Fibroblast of skin of right biceps (primary cell): ENCODE results near the gene SLC30A10.
"Not testable (repeated sequence)": the region's sequence is repeated elsewhere in the genome, so short reads cannot be mapped to it uniquely, and the experiment has no call there.

Experiments used
- DNase-seq: peaks from one replicate; pipeline ENCODE4 v3.0.0-alpha.2; 2013

SLC30A10 gene

DNA sequence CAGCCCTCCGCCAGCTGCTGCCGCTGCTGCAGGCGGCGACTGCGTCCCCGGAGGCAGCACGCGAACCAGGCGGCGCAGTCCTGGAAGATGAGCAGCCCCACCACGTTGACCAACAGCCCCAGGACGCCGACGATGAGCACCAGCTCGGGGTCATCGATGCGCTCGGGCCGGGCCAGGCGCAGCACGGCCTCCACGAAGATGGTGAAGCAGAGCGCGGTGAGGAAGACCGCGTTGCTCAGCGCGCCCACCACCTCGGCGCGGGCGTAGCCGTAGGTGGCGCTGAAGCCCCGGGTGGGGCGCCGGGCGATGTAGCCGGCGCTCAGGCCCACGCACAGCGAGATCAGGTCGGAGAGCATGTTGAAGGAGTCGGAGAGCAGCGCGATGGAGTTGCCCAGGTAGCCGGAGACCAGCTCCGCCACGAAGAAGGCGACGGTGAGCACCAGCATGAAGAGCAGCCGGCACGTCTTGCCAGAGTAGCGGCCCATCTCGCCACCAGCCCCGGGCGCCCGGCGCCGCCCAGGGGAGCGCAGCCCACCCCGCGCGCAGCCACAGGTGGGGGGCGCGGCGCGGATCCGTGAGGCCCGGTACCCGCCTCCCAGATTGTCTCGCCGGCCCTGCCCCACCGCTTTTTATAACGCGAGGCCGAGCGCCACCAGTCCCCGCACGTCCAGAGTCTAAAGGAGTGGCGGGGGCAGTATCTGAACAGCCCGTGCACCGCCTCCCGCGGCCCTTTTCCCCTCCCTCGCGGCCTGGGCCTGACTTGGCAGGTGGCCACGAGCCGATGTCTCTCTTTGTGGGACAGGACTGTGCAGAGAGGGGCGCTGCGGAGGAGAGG lies at the start of gene SLC30A10:
SLC30A10 (minus strand) TSS at position 602 of the 835 bp plus-strand sequence; CDS start at position 485, 117 bp downstream.
- DNase-seq = peak; percentile 2

GRCh38 chr1:219973213-219973612 lies 44.9 kb upstream of the SLC30A10 start:
- no peak for DNase-seq

DNA sequence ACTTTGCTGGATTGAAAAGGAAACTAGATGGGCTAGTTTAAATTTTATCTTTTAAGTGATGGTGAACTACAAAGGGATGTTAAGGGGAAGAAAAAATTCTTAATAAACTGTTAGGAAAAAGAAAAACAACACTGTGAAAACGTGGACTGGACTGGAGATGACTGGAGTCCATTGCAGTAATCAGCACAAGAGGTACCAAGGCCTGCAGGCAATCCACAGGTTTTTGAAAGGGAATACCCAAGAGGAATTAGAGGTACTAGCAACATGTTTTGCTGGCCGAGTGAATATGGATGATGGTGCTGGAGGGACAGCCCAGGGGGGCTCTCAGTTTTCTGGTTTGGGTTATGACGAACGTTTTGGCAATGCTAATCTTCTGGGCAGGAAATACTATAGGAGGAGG lies 39.0 kb upstream of the SLC30A10 start:
- DNase-seq = no peak

DNA sequence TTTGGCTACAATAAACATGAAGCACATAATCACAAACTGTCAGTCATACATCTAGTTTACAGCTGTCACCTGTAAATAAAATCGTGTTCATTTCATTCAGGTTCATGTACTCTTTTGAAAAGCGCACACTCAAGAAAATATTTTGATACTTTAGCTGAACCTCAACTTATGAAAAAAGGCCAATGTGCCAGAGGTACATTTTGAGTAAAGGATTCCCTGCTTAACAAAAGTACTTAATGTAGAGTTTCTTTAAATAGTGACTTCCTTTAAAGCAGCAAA lies 37.7 kb upstream of the SLC30A10 start:
- DNase-seq = no peak

GRCh38 chr1:219965285-219966070 lies 37.1 kb upstream of the SLC30A10 start:
- no peak for DNase-seq

DNA sequence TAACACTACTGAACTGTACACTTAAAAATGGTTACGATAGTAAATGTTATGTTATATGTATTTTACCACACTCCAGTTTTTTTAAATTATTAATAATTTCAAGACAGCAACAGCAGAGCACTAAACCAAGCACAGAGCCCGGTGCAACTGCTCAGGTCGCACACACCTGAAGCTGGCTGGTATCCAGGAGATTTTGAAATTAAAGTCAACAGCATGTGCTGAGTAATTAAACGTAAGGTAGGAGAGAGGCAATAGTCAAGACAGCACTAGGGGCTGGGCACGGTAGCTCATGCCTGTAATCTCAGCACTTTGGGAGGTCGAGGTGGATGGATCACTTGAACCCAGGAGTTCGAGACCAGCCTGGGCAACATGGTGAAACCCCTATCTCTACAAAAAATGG lies 35.1 kb upstream of the SLC30A10 start:
- DNase-seq = no peak

- no peak for DNase-seq
Observed at GRCh38 chr1:219961684-219962083, 33.3 kb upstream of the SLC30A10 start.

DNA sequence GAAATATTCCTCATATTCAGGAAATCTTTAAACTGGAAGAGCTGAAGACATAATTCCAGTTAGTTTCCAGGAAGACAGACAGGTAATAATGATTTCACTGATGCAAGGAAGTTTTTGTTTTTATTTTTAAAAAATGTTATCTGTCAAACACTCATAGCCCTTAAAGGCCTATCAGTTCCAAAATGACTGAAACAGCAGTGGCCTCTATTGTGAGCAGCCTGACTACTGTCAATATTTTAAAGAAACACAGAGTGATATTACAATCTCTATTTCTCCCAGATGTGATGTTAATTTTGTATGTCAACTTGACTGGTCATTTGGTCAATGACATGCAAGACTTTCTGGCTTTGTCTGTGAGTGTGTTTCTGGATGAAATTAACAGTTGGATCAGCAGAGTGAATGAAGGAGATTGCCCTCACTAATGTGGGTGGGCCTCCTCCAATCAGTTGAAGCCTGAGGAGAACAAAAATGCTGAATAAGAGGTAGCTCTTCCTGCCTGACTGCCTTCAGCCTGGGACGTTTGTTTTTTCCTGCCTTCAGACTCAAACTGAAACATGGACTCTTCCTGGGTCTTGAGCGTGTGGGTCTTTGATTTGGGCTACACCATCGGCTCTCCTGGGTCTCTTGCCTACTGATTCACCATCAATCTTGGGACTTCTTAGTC lies 31.3 kb upstream of the SLC30A10 start:
- no peak for DNase-seq

GRCh38 chr1:219958875-219959417 lies 30.6 kb upstream of the SLC30A10 start:
- DNase-seq = no peak

GRCh38 chr1:219954736-219955421 lies 26.5 kb upstream of the SLC30A10 start:
- DNase-seq = no peak

- DNase-seq = no peak
Observed at GRCh38 chr1:219954052-219954451, 25.7 kb upstream of the SLC30A10 start.

DNA sequence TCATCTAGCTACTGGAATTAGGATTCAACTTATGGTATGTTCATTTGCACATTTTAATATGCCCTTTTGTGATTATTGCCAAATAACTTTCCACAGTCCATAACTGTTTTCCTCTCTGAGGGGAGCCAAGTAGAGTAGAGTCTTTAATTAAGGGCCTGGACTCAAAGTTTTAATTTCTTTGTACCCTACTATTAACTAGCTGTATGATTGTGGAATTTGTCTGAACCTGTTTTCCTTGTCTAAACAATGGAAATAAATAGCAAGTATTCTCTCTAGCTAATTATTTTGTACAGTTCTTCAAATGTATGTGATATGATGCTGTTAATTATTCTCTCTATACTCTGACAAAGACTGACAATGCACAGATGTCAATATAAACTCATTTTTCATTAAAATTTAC lies 24.0 kb upstream of the SLC30A10 start:
- DNase-seq = no peak

DNA sequence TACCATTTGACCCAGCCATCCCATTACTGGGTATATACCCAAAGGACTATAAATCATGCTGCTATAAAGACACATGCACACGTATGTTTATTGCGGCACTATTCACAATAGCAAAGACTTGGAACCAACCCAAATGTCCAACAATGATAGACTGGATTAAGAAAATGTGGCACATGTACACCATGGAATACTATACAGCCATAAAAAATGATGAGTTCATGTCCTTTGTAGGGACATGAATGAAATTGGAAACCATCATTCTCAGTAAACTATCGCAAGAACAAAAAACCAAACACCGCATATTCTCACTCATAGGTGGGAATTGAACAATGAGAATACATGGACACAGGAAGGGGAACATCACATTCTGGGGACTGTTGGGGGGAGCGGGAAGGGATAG lies 20.9 kb upstream of the SLC30A10 start:
- not testable (repeated sequence) for DNase-seq

DNA sequence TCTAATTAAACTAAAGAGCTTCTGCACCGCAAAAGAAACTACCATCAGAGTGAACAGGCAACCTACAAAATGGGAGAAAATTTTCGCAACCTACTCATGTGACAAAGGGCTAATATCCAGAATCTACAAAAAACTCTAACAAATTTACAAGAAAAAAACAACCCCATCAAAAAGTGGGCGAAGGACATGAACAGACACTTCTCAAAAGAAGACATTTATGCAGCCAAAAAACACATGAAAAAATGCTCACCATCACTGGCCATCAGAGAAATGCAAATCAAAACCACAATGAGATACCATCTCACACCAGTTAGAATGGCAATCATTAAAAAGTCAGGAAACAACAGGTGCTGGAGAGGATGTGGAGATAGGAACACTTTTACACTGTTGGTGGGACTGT lies 20.4 kb upstream of the SLC30A10 start:
- DNase-seq = not testable (repeated sequence)

- no peak for DNase-seq
Observed at GRCh38 chr1:219945795-219946194, 17.4 kb upstream of the SLC30A10 start.

DNA sequence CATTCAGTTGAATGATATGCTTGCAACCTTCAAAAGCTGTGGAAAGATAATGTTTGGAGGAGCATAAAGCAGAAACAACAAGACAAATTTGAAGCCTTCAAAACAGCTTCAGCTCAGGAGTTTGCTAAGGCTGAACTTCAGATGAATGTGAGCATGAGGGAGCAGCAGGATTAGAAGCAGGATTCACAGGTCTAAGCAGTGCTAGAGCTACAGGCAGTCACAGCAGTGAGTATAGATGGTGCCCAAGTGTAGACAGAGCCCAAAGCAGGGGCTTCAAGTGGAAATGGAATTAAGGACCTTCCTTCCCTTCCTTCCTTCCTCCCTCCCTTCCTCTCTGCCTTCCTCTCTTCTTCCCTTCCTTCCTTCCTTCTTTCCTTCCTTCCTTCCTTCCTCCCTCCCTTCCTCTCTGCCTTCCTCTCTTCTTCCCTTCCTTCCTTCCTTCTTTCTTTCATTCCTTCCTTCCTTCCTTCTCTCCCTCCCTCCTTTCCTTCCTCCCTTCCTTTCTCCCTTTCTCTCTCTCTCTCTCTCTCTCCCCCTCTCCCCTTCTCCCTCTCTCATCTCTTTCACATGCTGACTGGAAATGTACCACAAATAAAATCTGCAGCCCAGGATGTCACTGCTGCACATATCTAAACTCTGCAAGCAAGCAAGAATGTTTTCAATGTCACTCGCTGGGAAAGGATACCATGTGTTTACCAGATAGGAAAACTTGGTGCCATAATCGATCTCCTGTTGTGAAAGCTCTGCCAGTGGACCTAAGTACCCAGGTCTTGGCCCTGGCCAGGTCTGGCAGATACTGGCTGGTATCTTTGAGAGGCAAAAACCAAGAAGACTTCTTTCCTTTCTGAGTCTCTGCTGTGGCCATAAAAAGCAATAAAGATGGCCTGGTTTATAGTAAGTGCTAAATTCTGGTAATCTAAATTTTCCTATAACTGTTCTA lies 13.1 kb upstream of the SLC30A10 start:
- DNase-seq = no peak

DNA sequence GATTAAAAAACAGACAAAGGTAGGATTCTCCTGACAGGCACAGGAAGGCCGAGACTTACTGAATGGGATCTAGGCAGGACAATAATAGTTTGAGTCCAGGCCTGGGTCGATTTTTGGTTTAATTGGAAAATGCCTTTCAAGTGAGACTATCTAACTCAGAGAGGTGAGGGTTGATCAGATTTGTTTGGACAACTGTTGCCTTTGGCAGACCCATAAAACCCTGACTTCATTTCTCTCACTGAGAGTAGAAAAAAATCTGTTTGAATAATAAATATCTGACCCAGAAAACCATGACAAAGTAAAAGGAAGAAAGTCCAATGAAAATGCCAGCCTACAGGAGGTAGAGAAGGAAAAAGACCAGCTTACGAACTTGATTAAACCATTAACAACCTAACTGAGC lies 12.3 kb upstream of the SLC30A10 start:
- DNase-seq = no peak

DNA sequence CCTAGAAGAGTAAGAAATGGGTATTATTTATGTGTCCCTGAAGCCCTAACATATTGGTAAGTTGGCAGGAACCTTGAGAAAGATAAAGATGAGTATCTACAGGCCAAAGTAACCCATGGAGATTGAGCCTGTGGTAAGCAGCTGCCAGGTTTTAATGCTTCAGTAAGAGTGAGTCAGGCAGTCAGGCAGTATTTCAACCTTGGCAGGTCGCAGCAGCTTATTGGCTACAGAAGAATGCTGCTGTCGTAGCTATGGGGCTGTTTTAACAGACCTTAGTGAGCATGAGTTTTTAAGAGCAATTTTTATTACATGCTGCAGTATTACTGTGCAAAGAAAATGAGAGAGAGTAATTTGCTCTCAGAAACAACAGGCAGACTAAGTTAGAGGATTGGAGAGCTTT lies 10.3 kb upstream of the SLC30A10 start:
- peak; percentile 41 for DNase-seq

- not testable (repeated sequence) for DNase-seq
Observed at GRCh38 chr1:219933763-219934162, 5.4 kb upstream of the SLC30A10 start.

DNA sequence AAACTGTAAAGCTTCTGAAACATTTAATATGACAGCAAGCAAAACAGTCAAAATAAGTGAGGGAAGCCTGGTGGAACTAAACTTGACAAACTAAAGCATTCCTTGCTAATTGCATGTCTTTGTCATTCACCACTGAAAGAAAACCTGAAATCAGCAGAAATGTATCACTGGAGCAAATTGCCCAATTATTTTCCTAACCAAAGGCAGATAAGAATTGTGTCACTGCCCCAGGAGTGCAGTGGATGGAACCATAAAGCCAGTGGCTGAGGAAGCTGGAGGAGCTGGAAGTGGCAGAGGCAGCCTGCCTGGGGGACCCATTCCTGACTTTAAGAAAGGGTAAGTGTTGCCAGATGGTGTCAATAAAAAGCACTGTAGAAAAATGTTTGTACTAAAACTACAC lies 2.7 kb upstream of the SLC30A10 start:
- DNase-seq = no peak

DNA sequence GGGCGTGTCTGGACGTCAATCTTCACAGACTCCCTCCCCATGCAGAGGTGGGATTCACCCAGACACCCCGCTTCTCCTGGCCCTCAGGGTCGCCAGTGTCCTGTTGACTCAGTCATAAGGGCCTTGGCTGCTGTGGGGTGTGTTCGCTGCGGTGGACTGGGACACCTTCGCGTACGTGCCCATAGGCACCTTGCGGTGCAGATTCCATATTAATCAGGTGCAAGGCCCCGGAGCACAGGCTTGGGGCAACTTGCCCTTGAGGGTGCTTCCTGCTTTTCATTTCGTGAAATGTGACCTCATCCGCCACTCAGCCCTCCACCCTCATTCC lies 398 bp upstream of the SLC30A10 start:
- no peak for DNase-seq
